H9 (cell line): ENCODE measurements around the gene MYH11. TPM values are rescaled to one million over a fixed set of nuclear protein-coding genes. Genes with fewer than 3 reads are reported as not detected.

Source experiments
- DNase-seq: peaks from one replicate; pipeline ENCODE4 v3.0.0-alpha.2; 2017
- H2AFZ ChIP-seq: one replicate; pipeline ENCODE4 v1.6.1; 2013; ENCODE audit warnings: mild to moderate bottlenecking, low read length, control low read depth, moderate library complexity
- H2AK5ac ChIP-seq: 2 replicates; pipeline ENCODE4 v1.6.1; 2013; ENCODE audit warnings: low read length, control low read depth, mixed read lengths; ENCODE audit not compliant: insufficient read length
- H2BK120ac ChIP-seq: one replicate; pipeline ENCODE4 v1.6.1; 2013; ENCODE audit warnings: low read depth, mild to moderate bottlenecking, low read length, control low read depth, inconsistent platforms; ENCODE audit not compliant: poor library complexity, severe bottlenecking
- H2BK12ac ChIP-seq: 2 replicates; pipeline ENCODE4 v1.6.1; 2013; ENCODE audit warnings: low read length, control low read depth, mixed read lengths, low read depth; ENCODE audit not compliant: insufficient read length
- H2BK15ac ChIP-seq: 2 replicates; pipeline ENCODE4 v1.6.1; 2013; ENCODE audit warnings: low read depth, low read length, control low read depth
- H2BK20ac ChIP-seq: one replicate; pipeline ENCODE4 v1.6.1; 2013; ENCODE audit warnings: low read depth, mild to moderate bottlenecking, low read length, control low read depth, inconsistent platforms; ENCODE audit not compliant: poor library complexity, severe bottlenecking
- H2BK5ac ChIP-seq: 2 replicates; pipeline ENCODE4 v1.6.1; 2013; ENCODE audit warnings: low read length, control low read depth, mixed read lengths; ENCODE audit not compliant: insufficient read length
- H3K14ac ChIP-seq: 2 replicates; pipeline ENCODE4 v1.6.1; 2013; ENCODE audit warnings: low read length, control low read depth; ENCODE audit not compliant: insufficient read depth
- H3K18ac ChIP-seq: 2 replicates; pipeline ENCODE4 v1.6.1; 2013; ENCODE audit warnings: low read depth, mild to moderate bottlenecking, mixed read lengths, low read length, control low read depth; ENCODE audit not compliant: insufficient read length
- H3K23ac ChIP-seq: 2 replicates; pipeline ENCODE4 v1.6.1; 2013; ENCODE audit warnings: low read length, control low read depth, mixed read lengths, low read depth; ENCODE audit not compliant: insufficient read length
- H3K23me2 ChIP-seq: 2 replicates; pipeline ENCODE4 v1.6.1; 2013; ENCODE audit warnings: low read depth, mild to moderate bottlenecking, mixed read lengths, low read length, control low read depth; ENCODE audit not compliant: insufficient read length, poor library complexity, severe bottlenecking
- H3K27ac ChIP-seq: 2 replicates; pipeline ENCODE4 v1.5.1; 2013; ENCODE audit warnings: low read length, control low read depth, mixed read lengths, low read depth; ENCODE audit not compliant: insufficient read length
- H3K27me3 ChIP-seq: 2 replicates; pipeline ENCODE4 v1.6.1; 2013; ENCODE audit warnings: low read length, control low read depth, inconsistent platforms; ENCODE audit not compliant: insufficient read depth
- H3K4ac ChIP-seq: 2 replicates; pipeline ENCODE4 v1.6.1; 2013; ENCODE audit warnings: low read depth, mild to moderate bottlenecking, control low read depth, inconsistent platforms, low read length, moderate library complexity
- H3K4me1 ChIP-seq: 2 replicates; pipeline ENCODE4 v1.6.1; 2013; ENCODE audit warnings: low read length, control low read depth, inconsistent platforms; ENCODE audit not compliant: insufficient read depth
- H3K4me2 ChIP-seq: 2 replicates; pipeline ENCODE4 v1.6.1; 2013; ENCODE audit warnings: low read length, control low read depth, mixed read lengths; ENCODE audit not compliant: insufficient read length, insufficient read depth
- H3K56ac ChIP-seq: 2 replicates; pipeline ENCODE4 v1.6.1; 2013; ENCODE audit warnings: low read depth, mild to moderate bottlenecking, mixed read lengths, low read length, control low read depth; ENCODE audit not compliant: insufficient read length
- H3K79me1 ChIP-seq: 2 replicates; pipeline ENCODE4 v1.6.1; 2013; ENCODE audit warnings: low read depth, mild to moderate bottlenecking, moderate library complexity, low read length, control low read depth, inconsistent platforms; ENCODE audit not compliant: insufficient read depth, poor library complexity, severe bottlenecking
- H3K79me2 ChIP-seq: 2 replicates; pipeline ENCODE4 v1.6.1; 2013; ENCODE audit warnings: low read length, control low read depth, inconsistent platforms; ENCODE audit not compliant: insufficient read depth
- H3K9ac ChIP-seq: 2 replicates; pipeline ENCODE4 v1.6.1; 2013; ENCODE audit warnings: low read length, control low read depth, mixed read lengths; ENCODE audit not compliant: insufficient read length; ENCODE audit errors: extremely low read depth
- H3K9me3 ChIP-seq: one replicate; pipeline ENCODE4 v1.6.1; 2013; ENCODE audit warnings: low read depth, low read length, inconsistent platforms; ENCODE audit not compliant: control insufficient read depth
- H3T11ph ChIP-seq: one replicate; pipeline ENCODE4 v1.6.1; 2013; ENCODE audit warnings: mild to moderate bottlenecking, low read length, control low read depth, inconsistent platforms
- H4K20me1 ChIP-seq: one replicate; pipeline ENCODE4 v1.6.1; 2013; ENCODE audit not compliant: control insufficient read depth, insufficient read length, insufficient read depth
- H4K5ac ChIP-seq: 2 replicates; pipeline ENCODE4 v1.6.1; 2013; ENCODE audit warnings: low read depth, mild to moderate bottlenecking, mixed read lengths, low read length, control low read depth; ENCODE audit not compliant: insufficient read length
- H4K8ac ChIP-seq: replicated peaks from 2 replicates; pipeline ENCODE4 v1.6.1; 2013; ENCODE audit warnings: low read length, control low read depth, mixed read lengths, low read depth; ENCODE audit not compliant: insufficient read length
- H4K91ac ChIP-seq: 2 replicates; pipeline ENCODE4 v1.6.1; 2013; ENCODE audit warnings: low read depth, mild to moderate bottlenecking, moderate library complexity, mixed read lengths, low read length, control low read depth; ENCODE audit not compliant: insufficient read length
- H3K27ac Mint-ChIP-seq, 3 experiments: 2 replicates in 2 of 3; 3 replicates in 1 of 3; pipeline ENCODE4 v1.8.0; 2020 to 2021; ENCODE audit warnings: mixed read lengths in 3 of 3, mild to moderate bottlenecking in 1 of 3, moderate library complexity in 1 of 3
- H3K27me3 Mint-ChIP-seq: 2 replicates; pipeline ENCODE4 v1.8.0; 2021; ENCODE audit warnings: low read depth, mild to moderate bottlenecking, moderate library complexity, mixed read lengths
- H3K36me3 Mint-ChIP-seq, 3 experiments: 2 replicates in 2 of 3; 3 replicates in 1 of 3; pipeline ENCODE4 v1.8.0; 2020 to 2021; ENCODE audit warnings: low read depth in 3 of 3, mixed read lengths in 3 of 3; ENCODE audit not compliant: insufficient read depth in 1 of 3
- H3K4me1 Mint-ChIP-seq, 2 experiments: 2 replicates each; pipeline ENCODE4 v1.8.0; 2020; ENCODE audit warnings: mixed read lengths in 2 of 2
- H3K4me3 Mint-ChIP-seq, 2 experiments: 2 replicates in 1 of 2; 3 replicates in 1 of 2; pipeline ENCODE4 v1.8.0; 2020 to 2021; ENCODE audit warnings: mild to moderate bottlenecking in 2 of 2, mixed read lengths in 2 of 2, moderate library complexity in 1 of 2
- H3K9me3 Mint-ChIP-seq, 2 experiments: 2 replicates in 1 of 2; 3 replicates in 1 of 2; pipeline ENCODE4 v1.8.0; 2020; ENCODE audit warnings: mild to moderate bottlenecking in 2 of 2, mixed read lengths in 2 of 2, moderate library complexity in 1 of 2
- CTCF ChIP-seq: fragments of 200-600 bp; sonication (generic); conservative IDR thresholded peaks from 3 replicates; pipeline ENCODE4 v1.8.0; 2021; ENCODE audit warnings: antibody characterized with exemption, mild to moderate bottlenecking
- WGBS: extraction: QIAGEN DNeasy Blood & Tissue Kit; methylation state at CpG from one replicate; pipeline ENCODE4 v1.1.7; 2013; ENCODE audit warnings: missing lambda C conversion rate, low lambda C conversion rate, mixed read lengths; ENCODE audit not compliant: insufficient read length; ENCODE audit errors: extremely low coverage; 5-methylcytosine and 5-hydroxymethylcytosine counted together
- total RNA-seq: library from RNA; stranded (reverse); gene quantifications from 2 replicates; pipeline ENCODE4 v1.2.1, GENCODE V29; 2021

The MYH11 gene
- total RNA-seq, 1 experiment from 2014 or later: 0.42 TPM

DNA sequence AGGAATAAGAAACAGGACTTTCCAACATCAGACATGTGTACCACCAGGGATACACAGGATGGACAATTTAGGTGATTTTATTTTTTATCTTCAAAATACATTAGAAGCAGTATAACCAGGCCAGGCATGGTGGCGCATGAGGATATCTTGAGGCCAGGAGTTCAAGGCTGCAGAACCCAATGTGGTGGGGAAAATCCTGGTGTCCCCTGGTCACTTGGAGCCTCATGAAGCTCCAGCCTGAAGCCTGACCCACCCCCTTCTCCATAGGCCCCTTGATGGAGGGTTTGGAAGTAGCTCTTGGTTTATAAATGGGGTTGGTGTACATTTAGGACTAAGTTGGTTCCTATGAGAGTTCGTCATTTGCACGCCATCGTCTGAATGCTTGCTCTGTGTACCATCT, 88.6 kb downstream of the MYH11 start:
- Mint-ChIP-seq H3K27ac (no peak overlapping the region), H3K9me3 (no peaks in the 10 kb centered on the region), H3K4me3 (no peak overlapping the region), H3K4me1 (no peaks in the 10 kb centered on the region), H3K27me3 (no peaks in the 10 kb centered on the region; the same call in 1 of the 2 replicates), H3K36me3 (no peaks in the 10 kb centered on the region)
- no peak overlapping the region for H4K5ac ChIP-seq
- H2BK120ac ChIP-seq: no peak overlapping the region
- H4K8ac ChIP-seq: no peak overlapping the region
- no peaks in the 10 kb centered on the region for H4K20me1 ChIP-seq
- H3K56ac ChIP-seq: no peak overlapping the region
- H3K23me2 ChIP-seq: no peaks in the 10 kb centered on the region
- no peak overlapping the region for H2AFZ ChIP-seq
- H2BK20ac ChIP-seq: no peak overlapping the region
- H3K4ac ChIP-seq: no peak overlapping the region
- H3K27ac ChIP-seq: no peak overlapping the region
- no peaks in the 10 kb centered on the region for H3K9me3 ChIP-seq
- H3K4me2 ChIP-seq: no peak overlapping the region
- H3K23ac ChIP-seq: no peak overlapping the region
- TF ChIP-seq CTCF: no peak
- no peak overlapping the region for H3K14ac ChIP-seq
- no peak overlapping the region for H2BK15ac ChIP-seq
- no peak overlapping the region for H2BK12ac ChIP-seq
- DNase-seq: no peak
- H3K27me3 ChIP-seq: no peaks in the 10 kb centered on the region
- H3K4me1 ChIP-seq: no peaks in the 10 kb centered on the region
- no peak overlapping the region for H3K18ac ChIP-seq
- H3K9ac ChIP-seq: no peak overlapping the region
- no CpG with 5 or more reads among the region's 4 CpGs for WGBS
- no peak overlapping the region for H4K91ac ChIP-seq
- no peak overlapping the region for H2BK5ac ChIP-seq
- no peak overlapping the region for H2AK5ac ChIP-seq
- H3K79me1 ChIP-seq: no peaks in the 10 kb centered on the region
- H3T11ph ChIP-seq: no peak overlapping the region
- no peaks in the 10 kb centered on the region for H3K79me2 ChIP-seq
